ENCODE results near the gene FRMD8.

The FRMD8 gene

DNA sequence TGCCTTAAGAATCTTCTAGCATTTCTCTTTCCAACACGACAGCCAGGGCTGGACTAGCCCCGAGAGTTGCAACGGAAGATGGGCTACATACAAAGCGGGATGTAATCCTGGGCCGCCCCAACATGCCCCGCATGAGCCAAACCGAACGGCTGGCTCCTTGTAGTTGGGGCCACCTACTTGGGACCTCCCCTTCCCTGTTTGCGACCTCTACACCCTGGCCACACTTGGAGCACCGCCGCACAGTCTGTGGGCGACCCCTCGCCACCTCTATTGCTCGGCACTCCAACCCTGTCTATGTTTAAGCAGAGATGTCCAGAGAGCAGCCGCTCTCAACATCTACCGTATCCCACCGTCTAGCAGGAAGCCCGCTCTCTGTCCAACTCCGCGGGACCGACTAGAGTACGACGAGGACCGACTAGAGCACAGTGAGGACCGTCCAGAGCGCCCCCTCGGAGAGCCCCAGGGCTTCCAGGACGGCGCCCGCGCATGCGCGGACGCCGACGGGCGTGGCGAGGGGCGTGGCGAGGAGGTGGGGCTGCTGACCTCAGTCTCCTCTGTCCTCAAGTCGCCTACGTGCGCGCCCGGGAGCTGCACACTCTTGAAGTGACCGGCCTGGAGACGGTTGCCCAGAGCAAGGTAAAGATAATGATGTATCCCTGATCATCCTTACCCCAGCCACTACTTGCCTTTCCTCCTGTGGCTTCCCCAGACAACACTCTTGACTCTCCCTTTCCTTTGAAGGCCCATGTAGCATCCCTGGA lies 68.4 kb downstream of the FRMD8 start:
- peak; percentile 75 to 88 for DNase-seq (ENCODE audit: low read depth in 2 of 2)

DNA sequence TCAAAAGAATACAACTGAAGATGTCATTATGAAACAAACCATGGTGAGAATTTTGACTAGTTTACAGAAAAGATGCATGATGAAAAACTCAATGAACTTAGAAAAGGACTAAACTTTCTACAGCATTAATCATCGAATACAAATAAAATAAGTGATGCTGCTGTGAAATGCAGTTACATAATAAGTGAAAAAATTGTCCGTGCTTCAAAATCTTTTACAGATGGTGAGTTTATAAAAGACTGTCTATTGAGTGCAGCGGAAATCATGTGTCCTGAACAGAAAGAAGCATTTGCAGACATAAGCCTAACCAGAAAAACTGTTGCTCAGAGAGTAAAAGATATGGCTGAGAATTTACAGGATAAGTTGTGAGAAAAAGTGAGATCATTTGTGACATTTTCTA lies 70.0 kb downstream of the FRMD8 start:
- DNase-seq (ENCODE audit: low read depth in 2 of 2): no peak

DNA sequence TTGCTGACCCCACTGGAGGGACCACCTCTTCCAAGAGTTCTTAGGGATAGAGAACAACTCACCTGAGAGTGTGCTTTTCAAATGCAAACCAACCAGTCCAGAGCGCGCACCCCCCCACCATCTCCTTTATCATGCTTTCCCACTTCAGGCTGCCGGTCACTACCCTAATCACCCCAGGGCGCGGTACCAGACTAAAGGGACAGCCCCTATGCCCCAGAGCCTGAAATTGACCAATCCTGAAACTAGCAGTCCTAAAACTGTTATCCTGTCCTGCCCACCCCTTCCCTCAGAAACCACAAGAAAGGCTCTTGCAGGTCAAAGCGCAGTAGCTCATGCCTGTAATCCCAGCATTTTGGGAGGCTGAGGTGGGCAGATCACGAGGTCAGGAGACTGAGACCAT lies 73.1 kb downstream of the FRMD8 start:
- DNase-seq (ENCODE audit: low read depth in 2 of 2): no peak

Measured in stimulated activated CD8-positive, alpha-beta memory T cell treated with anti-CD3 and anti-CD28 coated beads, Interleukin-2, amount 100 ng/mL, for 48 hours (primary cell).